ENCODE measurements around the gene A2M. TPM values are rescaled to one million over a fixed set of nuclear protein-coding genes. Genes with fewer than 3 reads are reported as not detected.

A2M gene
- total RNA-seq, 1 experiment from 2014 or later, result not detected

DNA sequence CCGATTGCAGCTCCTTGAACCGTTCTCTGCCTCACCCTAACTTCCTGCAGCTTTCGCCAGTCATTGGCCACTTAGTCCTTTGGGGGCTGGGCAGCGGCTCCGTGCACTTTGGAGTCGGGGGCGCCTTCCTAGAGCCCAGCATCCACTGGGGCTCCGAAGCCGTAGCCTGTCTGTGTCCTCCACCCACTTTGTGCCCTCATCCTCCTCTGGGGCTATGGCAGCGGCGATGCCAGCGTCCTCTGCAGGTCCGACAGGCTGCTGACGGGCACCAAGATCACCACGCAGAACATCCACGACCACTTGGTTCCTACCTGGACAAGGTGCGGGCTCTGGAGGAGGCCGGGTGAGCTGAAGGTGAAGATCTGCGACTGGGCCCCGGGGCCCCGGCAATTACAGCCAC lies 11.8 kb upstream of the A2M start:
- intact Hi-C loops (cut with micrococcal nuclease; ENCODE audit: unreplicated experiment), result no loop called here
- no peak overlapping the region for H3K4me3 Mint-ChIP-seq (ENCODE audit: low read depth, unreplicated experiment)
- DNase-seq, result no peak
- H3K4me1 Mint-ChIP-seq (ENCODE audit: low read depth, unreplicated experiment), result no peaks in the 10 kb centered on the region
- H3K27me3 Mint-ChIP-seq (ENCODE audit: unreplicated experiment), result no peaks in the 10 kb centered on the region
- H3K36me3 Mint-ChIP-seq (ENCODE audit: insufficient read depth, unreplicated experiment), result no peaks in the 10 kb centered on the region
- TF ChIP-seq, protein P1, sequence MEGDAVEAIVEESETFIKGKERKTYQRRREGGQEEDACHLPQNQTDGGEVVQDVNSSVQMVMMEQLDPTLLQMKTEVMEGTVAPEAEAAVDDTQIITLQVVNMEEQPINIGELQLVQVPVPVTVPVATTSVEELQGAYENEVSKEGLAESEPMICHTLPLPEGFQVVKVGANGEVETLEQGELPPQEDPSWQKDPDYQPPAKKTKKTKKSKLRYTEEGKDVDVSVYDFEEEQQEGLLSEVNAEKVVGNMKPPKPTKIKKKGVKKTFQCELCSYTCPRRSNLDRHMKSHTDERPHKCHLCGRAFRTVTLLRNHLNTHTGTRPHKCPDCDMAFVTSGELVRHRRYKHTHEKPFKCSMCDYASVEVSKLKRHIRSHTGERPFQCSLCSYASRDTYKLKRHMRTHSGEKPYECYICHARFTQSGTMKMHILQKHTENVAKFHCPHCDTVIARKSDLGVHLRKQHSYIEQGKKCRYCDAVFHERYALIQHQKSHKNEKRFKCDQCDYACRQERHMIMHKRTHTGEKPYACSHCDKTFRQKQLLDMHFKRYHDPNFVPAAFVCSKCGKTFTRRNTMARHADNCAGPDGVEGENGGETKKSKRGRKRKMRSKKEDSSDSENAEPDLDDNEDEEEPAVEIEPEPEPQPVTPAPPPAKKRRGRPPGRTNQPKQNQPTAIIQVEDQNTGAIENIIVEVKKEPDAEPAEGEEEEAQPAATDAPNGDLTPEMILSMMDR (IDR thresholded peaks at IDR 0.05; ENCODE audit: unreplicated experiment), result no peak
- no peaks in the 10 kb centered on the region for H3K9me3 Mint-ChIP-seq (ENCODE audit: low read depth, unreplicated experiment)
- BruUV-seq (replicated peaks), result no TSS peak
- H3K27ac Mint-ChIP-seq (ENCODE audit: unreplicated experiment), result no peak overlapping the region
- CTCF ChIA-PET, result no interaction called here

- no peaks in the 10 kb centered on the region for H3K4me1 Mint-ChIP-seq (ENCODE audit: low read depth, unreplicated experiment)
- TF ChIP-seq, protein P1 (IDR thresholded peaks at IDR 0.05; ENCODE audit: unreplicated experiment), result no peak
- no TSS peak for BruUV-seq (replicated peaks)
- no peaks in the 10 kb centered on the region for H3K9me3 Mint-ChIP-seq (ENCODE audit: low read depth, unreplicated experiment)
- H3K4me3 Mint-ChIP-seq (ENCODE audit: low read depth, unreplicated experiment), result no peak overlapping the region
- H3K27ac Mint-ChIP-seq (ENCODE audit: unreplicated experiment), result no peak overlapping the region
- DNase-seq, result no peak
- intact Hi-C loops (cut with micrococcal nuclease; ENCODE audit: unreplicated experiment), result no loop called here
- CTCF ChIA-PET, result no interaction called here
- H3K36me3 Mint-ChIP-seq (ENCODE audit: insufficient read depth, unreplicated experiment), result no peaks in the 10 kb centered on the region
- H3K27me3 Mint-ChIP-seq (ENCODE audit: unreplicated experiment), result no peaks in the 10 kb centered on the region
Observed at GRCh38 chr12:9124383-9125031, 8.8 kb upstream of the A2M start.

DNA sequence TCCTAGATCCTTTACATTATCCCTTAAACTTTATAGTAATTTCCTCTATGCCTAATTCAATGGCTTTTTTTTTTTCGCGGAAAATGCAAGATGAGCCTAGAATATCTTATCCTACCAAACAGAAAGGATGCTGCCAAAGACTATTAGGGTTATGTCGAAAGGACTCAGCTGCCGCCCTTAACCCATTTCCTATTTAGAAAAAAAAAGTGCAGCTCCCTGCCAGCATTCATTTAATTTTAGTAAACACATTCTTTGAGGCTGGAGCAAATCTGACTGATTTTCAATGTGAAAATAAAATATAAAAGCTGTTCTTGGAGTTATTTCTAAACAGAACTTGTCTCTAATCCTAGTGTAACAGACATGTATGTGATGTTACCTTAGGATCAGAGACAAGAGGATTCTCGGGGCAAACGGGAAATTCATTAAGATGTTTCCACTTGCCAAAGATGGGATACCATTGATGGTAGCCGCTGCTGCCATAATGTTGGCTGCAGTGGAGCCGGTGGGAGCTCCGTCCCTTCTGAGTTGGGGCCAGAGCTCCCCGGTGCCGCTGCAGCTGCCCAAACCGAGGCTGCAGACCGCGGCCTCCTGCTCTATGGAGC lies 8.2 kb upstream of the A2M start:
- Mint-ChIP-seq H3K27me3 (ENCODE audit: unreplicated experiment) (no peaks in the 10 kb centered on the region), H3K36me3 (ENCODE audit: insufficient read depth, unreplicated experiment) (no peaks in the 10 kb centered on the region), H3K4me1 (ENCODE audit: low read depth, unreplicated experiment) (no peaks in the 10 kb centered on the region), H3K9me3 (ENCODE audit: low read depth, unreplicated experiment) (no peaks in the 10 kb centered on the region), H3K27ac (ENCODE audit: unreplicated experiment) (no peak overlapping the region), H3K4me3 (ENCODE audit: low read depth, unreplicated experiment) (no peak overlapping the region)
- no peak for DNase-seq
- CTCF ChIA-PET, result no interaction called here
- no TSS peak for BruUV-seq (replicated peaks)
- intact Hi-C loops (cut with micrococcal nuclease; ENCODE audit: unreplicated experiment), result no loop called here
- TF ChIP-seq, protein P1 (IDR thresholded peaks at IDR 0.05; ENCODE audit: unreplicated experiment), result no peak

DNA sequence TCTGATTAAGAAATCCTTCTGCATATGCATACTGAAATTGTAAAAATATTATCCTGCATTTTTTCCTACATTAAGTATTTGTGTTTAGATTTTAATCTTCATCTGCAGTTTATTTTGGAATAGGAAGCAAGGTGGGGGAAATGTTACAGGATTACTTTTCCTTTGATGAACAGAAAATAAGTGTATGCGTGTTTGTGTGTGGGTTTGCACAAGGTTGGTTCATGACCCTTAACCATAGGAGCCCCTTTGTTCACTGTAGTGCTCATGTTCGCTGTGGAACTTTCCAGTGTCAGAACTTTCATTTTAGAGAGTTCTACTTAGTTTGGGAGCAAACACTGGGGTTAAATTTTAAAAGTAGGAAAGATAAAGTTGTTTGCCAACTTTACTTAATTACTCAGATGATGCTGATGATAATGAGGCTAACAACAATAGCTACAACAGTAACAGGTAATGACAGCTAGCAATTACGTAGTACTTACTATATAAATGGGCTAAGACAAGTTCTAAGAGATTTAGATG lies 6.4 kb upstream of the A2M start:
- CTCF ChIA-PET, result no interaction called here
- BruUV-seq (replicated peaks), result no TSS peak
- intact Hi-C loops (cut with micrococcal nuclease; ENCODE audit: unreplicated experiment), result no loop called here

More for the DNA sequence above, 6.4 kb upstream of the A2M start:
- TF ChIP-seq, protein P1 (IDR thresholded peaks at IDR 0.05; ENCODE audit: unreplicated experiment), result no peak
- no peaks in the 10 kb centered on the region for H3K9me3 Mint-ChIP-seq (ENCODE audit: low read depth, unreplicated experiment)
- H3K4me1 Mint-ChIP-seq (ENCODE audit: low read depth, unreplicated experiment), result no peaks in the 10 kb centered on the region
- DNase-seq, result no peak
- no peaks in the 10 kb centered on the region for H3K36me3 Mint-ChIP-seq (ENCODE audit: insufficient read depth, unreplicated experiment)
- no peak overlapping the region for H3K4me3 Mint-ChIP-seq (ENCODE audit: low read depth, unreplicated experiment)
- H3K27ac Mint-ChIP-seq (ENCODE audit: unreplicated experiment), result no peak overlapping the region
- no peaks in the 10 kb centered on the region for H3K27me3 Mint-ChIP-seq (ENCODE audit: unreplicated experiment)
